Occipital lobe (tissue), 2 donors: Measurements from ENCODE around the gene ZC3H12D. TPM values are rescaled to one million over a fixed set of nuclear protein-coding genes. Genes with fewer than 3 reads are reported as not detected.
A peak's percentile ranks its signal among the peaks of the same experiment; 100 is the strongest.

Experiments used
- DNase-seq: peaks from one replicate; lab custom pipeline; 2025; lab: John Stamatoyannopoulos, UW
- total RNA-seq: library from RNA; depleted of rRNA; stranded (reverse); fragments of >200 nt; gene quantifications from one replicate; pipeline ENCODE4 v1.2.3, GENCODE V29; 2014

Gene ZC3H12D
- total RNA-seq, 1 donor from 2014 or later = 1.1 TPM

DNA sequence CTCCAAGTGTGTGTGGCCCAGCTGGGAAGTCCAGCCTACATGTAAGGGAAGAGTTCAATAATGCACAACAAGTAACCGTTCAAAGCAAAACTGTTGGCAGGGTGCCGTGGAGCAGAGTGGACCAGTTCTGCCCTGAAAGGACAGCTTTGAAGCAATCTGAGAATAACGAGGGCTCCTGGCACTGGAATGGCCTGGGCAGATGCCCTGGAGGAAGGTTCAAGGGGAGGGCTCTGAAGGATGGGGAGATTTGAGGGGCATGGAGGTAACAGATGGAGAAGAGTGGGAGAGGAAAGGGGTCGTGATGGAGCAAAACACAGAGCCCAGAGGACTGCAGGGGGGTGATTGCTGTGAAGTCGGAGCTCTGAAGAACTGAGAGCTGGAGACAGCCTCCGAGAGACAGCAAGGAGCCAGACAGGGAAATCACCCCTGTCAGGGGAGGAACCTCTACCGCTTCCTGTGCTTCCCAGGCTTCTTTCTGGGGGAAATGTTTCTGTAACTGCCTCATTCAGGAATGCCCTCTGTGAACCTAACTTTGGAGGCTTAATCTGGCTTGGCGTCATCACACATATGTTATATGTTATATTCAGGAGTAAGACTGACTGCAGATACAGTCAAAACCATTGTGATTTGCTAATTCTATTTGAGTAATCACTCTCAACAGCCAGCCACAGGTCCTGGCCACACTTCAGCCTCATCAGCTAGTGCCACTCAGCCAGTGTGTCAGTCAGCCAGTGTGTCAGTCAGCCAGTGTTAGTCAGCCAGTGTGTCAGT, 41.2 kb downstream of the ZC3H12D start:
- no peak for DNase-seq

DNA sequence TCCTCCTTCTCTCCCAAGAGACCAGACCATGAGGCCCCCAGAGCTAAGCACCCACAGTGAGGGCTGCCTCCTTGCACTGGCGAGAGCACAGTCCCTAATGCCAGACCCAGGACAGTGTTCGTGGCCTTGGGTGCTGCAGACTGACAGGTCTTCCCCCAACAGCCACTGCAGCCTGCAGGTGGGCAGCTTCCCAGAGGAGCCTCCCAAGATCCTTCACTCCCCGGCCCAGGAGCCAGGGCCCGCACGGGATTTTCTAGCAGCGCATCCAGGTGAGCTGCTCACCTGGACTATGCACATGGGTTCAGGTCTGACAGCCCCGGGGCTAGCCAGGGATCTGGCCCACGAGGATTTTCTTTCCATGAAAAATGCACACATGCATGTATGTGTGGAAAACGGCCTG, 43.1 kb downstream of the ZC3H12D start:
- no peak for DNase-seq

DNA sequence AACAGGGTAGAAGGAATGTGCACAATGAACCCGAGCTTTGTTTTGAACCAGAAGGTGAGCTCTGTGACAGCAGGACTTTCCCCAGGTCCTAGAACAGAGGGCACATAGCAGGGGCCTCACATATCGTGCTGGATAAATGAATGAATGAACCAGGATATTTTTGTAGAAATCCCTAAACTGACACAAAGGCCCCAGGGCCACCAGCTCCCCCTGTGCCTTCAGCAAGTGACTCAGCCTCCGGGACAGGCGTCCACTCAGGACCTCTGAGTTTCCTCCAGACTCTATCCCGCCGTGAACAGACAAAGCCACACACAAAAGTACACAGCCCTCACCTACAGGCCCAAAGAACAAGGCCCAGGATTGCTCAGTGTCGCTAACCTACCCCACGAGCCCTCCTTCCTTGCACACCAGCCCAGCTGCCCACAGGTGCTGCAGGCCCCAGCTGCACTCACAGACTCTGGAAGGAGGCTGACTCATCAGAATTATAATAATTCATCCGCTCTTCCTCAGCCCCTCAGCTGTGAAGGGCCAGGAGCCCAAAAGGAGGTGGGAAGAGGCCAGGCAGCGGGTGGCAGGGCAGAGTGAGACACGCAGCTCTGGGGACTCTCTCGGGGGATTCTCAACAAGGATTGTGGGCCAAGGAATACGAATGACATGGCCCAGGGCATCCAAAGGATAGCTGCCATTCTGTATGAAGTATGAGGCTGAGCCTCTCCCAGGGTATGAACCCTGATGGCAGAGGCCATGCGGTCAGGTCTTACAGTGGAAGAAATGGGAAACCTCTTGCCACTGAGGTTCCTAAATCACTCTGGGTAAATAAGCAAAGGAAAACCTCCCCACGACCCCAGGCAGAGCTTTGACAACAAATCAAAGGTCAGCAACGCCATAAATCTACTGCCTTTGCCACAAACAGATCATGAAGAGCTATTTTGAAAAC, 43.8 kb downstream of the ZC3H12D start:
- no peak for DNase-seq

DNA sequence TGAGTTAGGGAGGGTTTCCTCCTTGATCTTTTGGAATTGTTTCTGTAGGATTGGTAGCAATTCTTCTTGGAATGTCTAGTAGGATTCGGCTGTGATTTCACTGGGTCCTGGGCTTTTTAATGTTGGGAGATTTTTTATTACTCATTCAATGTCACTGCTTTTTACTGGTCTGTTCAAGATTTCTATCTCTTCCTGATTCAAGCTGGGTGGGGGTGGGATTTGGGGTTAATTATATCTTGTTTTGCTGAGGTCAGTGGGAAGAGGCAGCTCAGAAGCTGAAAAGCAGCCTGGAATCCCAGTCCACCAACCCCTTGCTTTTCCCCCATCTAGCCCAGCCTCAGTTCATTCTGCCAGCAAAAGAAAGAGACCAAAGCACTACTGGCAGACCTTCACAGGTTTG, 45.2 kb downstream of the ZC3H12D start:
- DNase-seq = no peak

- DNase-seq = no peak
These were observed 46.0 kb downstream of the ZC3H12D start for GRCh38 chr6:149438855-149439254.

- DNase-seq = no peak
These were observed 47.6 kb downstream of the ZC3H12D start for GRCh38 chr6:149437212-149437611.

DNA sequence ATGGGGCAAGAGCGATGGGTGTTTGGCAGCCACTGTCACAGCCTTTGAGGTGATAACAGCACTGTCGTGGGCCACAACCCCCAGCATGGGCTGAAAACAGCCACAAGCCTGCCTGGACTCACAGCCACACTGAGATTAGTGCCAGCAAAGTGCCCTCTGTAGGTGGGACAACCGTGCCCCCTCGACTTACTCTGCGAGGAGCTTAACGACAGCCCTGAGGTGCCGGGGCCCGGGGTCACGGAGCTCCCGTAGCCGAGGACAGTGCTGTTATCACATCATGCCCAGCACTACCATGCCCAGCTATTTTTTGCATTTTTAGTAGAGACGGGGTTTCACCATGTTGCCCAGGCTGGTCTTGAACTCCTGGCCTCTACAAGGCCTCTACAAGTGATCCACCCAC, 48.2 kb downstream of the ZC3H12D start:
- no peak for DNase-seq

DNA sequence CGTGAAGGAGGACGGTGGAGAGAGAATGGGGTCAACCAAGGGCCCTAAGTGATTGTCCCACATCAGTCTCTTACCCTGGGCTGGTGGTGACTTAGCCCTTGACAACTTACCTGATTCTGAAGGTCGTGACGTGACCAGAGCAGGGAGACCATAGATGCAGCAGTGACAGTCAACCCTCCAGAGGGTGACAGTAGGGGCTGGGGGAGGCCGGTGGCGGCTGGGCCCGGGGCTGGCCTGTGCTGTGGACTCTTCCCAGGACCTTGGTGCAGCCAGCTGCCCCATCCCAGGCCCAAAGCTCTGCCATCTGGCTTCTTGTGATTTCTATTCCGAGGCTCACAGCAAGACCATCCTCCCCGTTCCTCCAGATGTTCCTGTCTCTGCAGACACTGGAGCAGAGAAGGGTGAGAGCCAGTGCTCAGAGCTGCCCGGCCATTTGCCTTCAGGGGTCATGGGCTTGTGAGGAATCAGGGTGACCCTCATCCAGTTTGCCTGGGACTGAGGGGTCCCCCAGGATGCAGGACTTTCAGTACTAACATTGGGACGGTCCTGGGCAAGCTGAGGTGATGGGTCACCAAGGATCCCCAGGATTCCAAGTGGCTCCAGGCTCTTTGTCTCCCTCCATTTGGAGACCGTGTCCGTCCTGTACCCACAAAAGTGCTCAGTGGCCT, 48.8 kb downstream of the ZC3H12D start:
- DNase-seq = no peak

DNA sequence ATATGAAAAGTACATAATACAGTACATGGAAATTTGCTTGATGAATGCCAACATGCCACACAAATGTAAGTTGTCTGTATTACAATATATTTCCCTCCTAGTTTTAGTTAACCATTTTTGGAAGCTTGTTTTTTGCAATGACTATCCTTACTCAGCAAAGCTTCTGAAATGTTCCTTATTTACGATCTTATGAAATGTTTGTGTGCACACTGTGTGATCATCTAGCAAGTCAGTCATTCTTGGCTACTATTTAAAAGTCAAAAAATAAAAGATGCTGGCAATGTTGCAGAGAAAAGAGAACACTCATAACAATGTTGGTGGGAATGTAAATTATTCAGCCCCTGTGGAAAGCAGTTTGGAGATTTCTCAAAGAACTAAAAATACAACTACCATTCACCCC, 50.9 kb downstream of the ZC3H12D start:
- no peak for DNase-seq

- DNase-seq = no peak
These were observed 51.4 kb downstream of the ZC3H12D start for GRCh38 chr6:149433405-149433804.

DNA sequence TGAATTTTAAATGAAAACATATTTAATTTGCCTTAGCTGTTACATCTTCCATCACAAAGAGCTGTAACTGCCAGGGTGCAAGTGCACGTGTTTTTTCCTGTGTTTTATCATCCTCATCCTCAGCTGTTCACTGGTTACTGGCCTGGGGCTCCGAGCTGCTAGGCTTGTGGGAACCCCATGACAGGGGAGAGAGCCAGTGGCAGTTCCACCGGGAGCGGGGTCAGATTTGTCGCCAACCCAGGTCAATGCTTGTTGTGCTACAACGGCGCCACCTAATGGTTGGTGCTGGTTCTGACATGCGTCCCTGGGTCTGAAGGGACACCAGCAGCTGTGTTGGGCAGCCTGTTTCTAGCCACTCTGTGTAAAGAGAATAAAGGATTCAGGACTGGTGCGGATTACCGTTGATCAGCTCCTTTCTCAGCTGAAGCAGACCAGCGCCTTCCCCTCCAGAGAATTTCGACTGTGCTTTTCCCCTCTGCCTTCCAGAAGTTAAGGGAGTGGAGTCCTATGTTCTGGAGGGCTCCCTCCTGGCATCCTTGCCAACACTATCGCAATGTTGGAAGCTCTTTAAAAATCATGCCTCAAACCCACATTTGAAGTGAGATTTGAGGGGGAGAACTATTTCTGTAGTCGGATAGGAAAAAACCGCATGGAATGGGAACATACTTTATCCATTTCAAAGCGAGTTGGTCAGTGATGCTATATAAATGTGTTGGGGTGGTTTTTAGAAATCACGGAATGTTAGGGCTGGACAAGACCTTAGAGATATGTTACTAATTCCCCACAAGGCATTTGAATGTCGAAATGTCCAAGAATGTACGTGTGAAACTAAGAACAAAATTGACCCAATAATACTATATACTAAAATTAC, 52.7 kb downstream of the ZC3H12D start:
- peak; percentile 77 for DNase-seq

GRCh38 chr6:149429427-149430360, 55.1 kb downstream of the ZC3H12D start:
- no peak for DNase-seq

DNA sequence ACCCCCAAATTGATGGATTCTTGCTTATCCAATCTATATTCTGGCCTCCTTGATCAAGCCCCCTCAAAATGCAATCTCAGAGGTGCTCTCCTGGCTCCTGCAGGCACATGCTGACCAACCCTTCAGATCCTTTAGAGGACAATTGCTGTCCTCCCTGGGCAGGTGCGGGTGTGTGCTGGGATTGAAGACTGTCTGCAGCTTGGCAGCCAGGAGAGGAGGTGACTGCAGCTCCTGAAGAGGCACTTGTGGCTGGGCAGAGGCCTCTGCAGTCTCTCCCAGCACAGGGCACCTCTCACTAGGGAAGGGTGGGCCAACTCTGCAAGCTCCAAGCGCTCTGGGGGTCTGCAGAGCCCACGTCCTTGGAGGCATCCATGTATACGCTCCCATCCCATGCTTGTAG, 56.2 kb downstream of the ZC3H12D start:
- no peak for DNase-seq

DNA sequence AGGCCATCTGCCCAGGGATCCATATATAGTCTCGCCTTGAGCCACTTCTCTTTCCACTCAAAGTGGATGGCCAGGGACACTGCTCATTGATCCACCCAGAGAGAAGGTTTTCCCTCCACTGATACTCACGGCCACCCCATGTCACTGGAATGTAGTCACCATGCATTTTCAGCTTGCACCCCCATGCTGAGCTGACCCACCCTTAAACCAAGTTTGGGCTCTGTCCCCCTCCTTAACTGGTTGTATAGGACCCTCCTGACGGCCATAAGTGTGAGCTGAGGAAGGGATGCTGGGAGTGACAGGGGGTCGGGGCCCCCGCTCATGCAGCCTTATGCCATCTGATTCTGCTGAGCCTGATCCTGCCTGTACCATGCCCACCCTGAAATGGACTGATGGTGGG, 59.1 kb downstream of the ZC3H12D start:
- DNase-seq = no peak

DNA sequence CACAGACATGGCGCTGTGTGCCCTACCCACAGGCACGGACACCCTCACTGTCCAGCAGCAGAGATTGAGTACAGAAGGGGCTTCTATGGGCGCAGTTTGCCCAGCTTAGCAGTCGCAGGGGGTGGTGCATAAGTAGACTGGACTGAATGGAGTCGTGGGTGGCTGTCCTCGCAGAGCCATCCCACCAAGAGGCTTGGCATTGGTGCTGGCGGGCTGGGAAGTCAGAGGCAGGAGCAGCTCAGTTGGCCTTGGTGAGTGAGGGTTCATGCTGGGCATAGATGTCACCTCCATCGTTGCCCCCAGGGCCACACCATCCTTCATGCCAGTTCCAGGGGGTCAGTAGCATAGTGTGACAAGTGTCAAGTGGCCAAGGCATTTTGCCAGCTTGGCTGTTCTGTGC, 59.6 kb downstream of the ZC3H12D start:
- no peak for DNase-seq

- no peak for DNase-seq
These were observed 60.8 kb downstream of the ZC3H12D start for GRCh38 chr6:149423964-149424440.

DNA sequence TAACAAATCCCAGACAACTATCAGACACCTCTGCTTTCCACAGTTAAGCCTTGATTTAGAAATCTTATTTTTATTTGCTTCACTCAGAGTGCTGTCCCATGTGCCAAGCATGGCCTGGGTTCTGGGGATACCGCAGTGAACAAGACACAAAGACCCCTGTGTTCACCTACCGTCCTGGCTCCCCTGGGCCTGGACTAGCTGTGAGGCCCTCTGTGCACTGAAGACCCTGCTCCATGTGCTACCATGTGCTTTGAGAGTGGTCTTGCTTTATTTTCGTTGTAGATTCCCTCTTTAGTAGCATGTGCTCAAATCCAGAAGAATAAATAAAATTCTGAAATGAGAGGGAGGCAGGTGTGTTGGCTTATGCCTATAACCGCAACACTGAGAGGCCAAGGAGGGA, 62.2 kb downstream of the ZC3H12D start:
- DNase-seq = no peak

GRCh38 chr6:149421132-149421531, 63.7 kb downstream of the ZC3H12D start:
- DNase-seq = no peak

DNA sequence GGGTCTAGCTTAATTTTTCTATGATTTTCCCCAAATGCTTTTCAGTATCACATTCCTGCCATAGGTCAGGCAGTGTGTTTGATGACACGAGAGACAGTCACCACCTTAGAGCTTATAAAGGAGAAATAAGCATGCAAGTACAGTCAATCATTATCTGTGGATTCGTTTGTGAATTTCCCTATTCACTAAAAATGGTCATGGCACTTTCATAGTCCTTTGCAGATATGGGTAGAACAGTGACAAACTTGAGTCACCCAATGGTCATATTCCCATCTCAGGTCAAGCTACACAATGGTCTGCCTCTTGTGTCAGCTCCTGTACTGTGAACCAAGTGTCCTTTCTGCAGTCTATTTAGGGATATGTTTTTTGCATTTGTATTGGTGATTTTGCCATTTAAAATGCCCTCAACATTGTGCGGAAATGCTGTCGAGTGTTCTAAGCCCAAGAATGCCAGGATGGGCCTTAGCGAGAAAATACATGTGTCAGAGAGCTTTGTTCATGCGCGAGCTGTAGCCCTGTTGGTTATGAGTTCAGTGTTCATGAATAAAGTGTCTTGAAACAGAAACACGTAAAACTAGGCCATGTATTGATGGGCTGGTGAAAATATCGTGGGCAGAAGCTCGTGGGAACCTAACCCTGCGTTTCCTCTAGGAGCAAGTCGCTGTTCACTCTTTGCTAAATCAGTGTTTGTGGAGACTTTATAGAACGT, 65.0 kb downstream of the ZC3H12D start:
- no peak for DNase-seq
